ENCODE data around the gene AMBP. TPM values are rescaled to one million over a fixed set of nuclear protein-coding genes. Genes with fewer than 3 reads are reported as not detected.

The AMBP gene
- polyA plus RNA-seq (ENCODE audit: low read depth in 6 of 6) = not detected

DNA sequence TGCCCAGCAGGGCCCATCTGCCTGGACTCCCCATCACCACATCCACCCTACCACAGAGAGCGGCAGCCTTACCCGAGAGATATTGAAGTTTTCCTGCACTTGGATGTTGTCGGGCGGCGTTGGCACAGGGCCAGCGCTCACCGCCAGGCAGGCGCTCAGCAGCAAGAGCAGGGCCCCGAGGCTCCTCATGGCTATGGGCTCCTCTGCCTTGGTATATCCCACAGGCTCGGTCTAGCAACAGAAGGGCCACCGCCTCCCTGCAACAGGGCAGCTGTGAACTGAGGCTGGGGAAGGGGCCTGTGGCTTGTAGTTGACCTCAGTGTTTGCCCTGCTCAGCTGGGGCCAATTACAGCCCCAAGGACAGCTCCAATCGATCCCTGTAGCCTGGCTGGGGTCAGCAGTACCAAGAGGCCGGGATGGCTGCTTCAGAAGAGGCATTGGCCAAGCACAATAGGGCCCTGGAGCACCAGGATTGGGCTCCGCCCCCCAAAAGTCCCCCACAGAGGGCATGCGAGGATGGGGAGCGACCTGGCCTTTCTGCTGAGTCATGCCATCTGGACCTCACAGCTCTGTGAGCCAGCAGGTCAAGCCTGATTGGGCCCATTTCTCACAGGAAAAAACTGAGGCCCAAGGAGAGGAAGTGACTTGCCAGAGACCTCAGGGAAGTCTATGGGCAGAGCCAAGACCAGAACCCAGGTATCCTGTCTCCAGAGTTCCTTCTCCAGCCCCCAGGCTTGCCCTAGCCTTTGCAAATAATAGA, at the start of gene AMBP:
Gene AMBP, minus strand, starts transcription at position 280 of the 760 bp plus-strand sequence. Its CDS starts 91 bp downstream, at position 189.
- Mint-ChIP-seq H3K4me1 (peaks cover 0 to 4% (median 4%) of the 10 kb centered on the region in 3 donors), H3K27ac (peak within 1 kb of the TSS in 1 of 6 donors; percentile 16), H3K36me3 (peaks cover 0 to 7% of the 10 kb centered on the region in 2 donors), H3K4me3 (peak within 1 kb of the TSS in 1 of 8 donors; percentile 12), H3K9me3 (peaks cover 0 to 4% (median 0%) of the 10 kb centered on the region in 7 donors), H3K27me3 (peaks cover 16 to 36% (median 30%) of the 10 kb centered on the region in 3 donors)
- DNase-seq (no peak), ATAC-seq (ENCODE audit: low read depth in 2 of 2) (no peak)

DNA sequence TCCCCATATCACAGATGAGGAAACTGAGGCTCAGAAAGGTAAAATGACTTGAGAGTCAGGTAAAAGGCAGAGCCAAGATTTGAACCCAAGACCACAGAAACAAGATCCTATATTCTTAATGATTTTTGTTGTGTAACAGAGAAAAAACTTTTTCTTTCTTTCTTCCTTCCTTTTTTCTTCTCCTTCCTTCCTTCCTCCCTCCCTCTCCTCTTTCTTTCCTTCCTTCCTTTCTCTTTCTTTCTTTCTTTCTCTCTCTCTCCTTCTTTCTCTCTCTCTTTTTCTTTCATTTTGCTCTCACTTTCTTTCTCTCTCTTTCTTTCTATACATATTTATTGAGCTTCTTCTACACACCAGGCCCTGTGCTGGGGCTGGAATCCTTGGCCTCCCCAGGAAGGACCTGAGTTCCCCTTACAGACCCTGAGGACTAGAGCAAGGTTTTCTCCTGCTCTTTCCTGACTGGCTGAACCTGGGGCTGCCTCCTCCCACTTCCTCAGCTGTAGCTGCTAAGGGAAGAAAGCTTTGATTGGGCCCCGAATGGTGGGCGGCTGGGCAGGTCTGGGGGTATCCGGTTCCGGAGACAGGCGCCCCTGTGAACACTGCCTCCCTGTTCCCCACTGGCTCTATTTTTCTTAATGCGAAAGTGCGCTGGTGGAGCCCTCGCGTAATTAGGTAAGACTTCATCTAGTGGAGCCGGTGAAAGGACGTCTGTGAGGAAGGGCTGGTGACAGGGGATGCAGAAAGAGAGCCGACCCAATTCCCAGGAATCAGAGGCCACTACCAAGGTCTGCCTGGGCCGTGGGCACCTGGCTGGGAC, 48.4 kb upstream of the AMBP start:
- no peak overlapping the region for H3K4me3 Mint-ChIP-seq
- DNase-seq (no peak), ATAC-seq (ENCODE audit: low read depth in 2 of 2) (no peak)
- H3K4me1 Mint-ChIP-seq = no peaks in the 10 kb centered on the region
- no peak overlapping the region for H3K27ac Mint-ChIP-seq
- H3K36me3 Mint-ChIP-seq = peaks cover 12 to 15% of the 10 kb centered on the region in 2 donors
- peaks cover 34 to 61% (median 58%) of the 10 kb centered on the region in 3 donors for H3K27me3 Mint-ChIP-seq
- peaks cover 5 to 27% (median 10%) of the 10 kb centered on the region in 7 donors for H3K9me3 Mint-ChIP-seq

DNA sequence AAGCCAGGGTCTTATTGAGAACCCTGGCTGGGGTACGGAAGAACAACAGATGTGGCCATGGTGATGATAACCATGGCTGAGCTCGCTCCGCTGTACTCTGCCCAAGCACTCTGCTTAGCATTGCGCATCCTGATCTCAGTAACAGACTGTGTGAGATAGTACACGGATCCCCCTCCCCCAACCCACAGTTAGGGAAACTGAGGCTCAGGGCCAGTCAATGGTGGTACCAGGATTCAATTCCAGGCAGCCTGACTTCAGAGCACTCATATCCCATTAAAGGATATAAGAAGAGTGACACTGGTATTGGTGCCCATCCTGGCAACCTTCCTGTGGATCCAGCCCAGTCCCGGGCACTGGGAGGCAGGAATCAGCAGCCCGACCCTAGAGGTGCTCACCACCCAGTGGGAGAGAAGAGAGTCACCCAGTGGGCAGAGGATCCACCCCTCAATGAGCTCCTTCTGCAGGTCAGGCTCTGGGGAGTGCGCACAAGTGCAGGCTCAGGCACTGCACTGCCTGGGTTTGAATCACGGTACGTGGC, 47.4 kb upstream of the AMBP start:
- no peak for DNase-seq
- H3K4me3 Mint-ChIP-seq = no peak overlapping the region
- H3K27me3 Mint-ChIP-seq = peaks cover 35 to 60% (median 59%) of the 10 kb centered on the region in 3 donors
- no peak overlapping the region for H3K27ac Mint-ChIP-seq
- peaks cover 5 to 27% (median 11%) of the 10 kb centered on the region in 7 donors for H3K9me3 Mint-ChIP-seq
- no peak for ATAC-seq (ENCODE audit: low read depth in 2 of 2)
- H3K4me1 Mint-ChIP-seq = no peaks in the 10 kb centered on the region
- peaks cover 12 to 15% of the 10 kb centered on the region in 2 donors for H3K36me3 Mint-ChIP-seq

DNA sequence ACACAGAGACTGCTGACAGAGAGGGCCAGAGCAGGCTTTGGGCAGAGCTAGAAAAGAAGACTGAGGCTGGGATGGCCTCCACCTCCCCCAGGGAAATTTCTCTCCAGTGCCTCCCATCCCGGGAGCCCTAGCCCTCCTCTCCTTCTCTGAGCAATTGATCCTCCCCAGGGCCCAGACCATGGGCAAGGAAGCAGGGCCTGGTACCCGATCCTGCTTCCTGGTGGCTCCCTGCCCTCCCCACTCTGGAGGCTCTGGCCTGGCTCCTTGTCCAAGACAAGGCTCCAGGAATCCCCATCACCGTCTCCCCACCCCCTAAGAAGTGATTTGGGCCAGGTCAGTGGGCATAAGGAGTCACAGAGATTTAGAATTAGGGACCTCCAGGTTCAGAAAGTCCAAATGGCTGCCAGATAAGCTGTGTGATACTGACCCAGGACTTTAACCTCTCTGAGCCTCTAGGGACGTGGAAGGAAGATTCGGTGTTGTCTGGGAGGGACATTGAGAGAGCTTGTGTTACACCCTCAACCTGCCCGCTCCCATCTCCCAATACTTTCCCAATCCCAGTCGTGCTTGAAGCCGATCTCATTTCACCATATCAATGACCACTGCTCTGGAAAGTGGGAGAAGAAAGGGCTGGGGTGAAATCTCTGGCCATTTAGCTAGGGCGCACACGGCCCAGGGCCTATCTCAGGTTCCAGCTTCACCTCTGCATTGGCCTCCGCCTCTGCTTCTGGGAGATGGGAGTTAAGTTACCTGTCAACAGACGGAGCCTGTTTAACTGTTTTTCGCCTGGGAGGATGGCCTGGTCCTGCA, 46.8 kb upstream of the AMBP start:
- Mint-ChIP-seq H3K4me3 (no peak overlapping the region), H3K27ac (peak overlapping the region in 1 of 6 donors; percentile 89), H3K36me3 (peaks cover 12 to 15% of the 10 kb centered on the region in 2 donors), H3K27me3 (peaks cover 30 to 57% (median 54%) of the 10 kb centered on the region in 3 donors), H3K4me1 (no peaks in the 10 kb centered on the region), H3K9me3 (peaks cover 5 to 27% (median 11%) of the 10 kb centered on the region in 7 donors)
- DNase-seq (no peak), ATAC-seq (ENCODE audit: low read depth in 2 of 2) (no peak)

DNA sequence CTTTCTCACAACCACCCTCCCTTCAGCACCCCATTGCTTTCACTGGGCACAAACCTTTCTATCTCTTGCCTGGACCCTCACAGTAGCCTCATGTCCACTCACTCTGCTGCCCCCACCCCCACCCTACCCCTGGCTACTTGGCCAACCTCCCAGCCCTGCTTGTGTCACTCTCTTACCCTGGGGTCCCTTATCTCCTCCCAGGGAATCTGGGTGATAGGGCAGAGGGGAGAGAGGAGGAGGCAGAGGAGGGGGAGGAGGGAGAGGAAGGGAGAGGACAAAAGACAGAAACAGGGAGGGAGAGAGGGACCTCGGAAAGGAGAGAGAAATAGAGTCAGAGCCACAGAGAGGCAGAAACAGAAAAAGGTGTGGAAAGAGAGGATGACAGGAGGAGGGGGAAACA, 46.0 kb upstream of the AMBP start:
- ATAC-seq (ENCODE audit: low read depth in 2 of 2) (no peak), DNase-seq (no peak)
- Mint-ChIP-seq H3K27ac (peak overlapping the region in 1 of 6 donors; percentile 89), H3K27me3 (peaks cover 26 to 54% (median 49%) of the 10 kb centered on the region in 3 donors), H3K4me1 (no peaks in the 10 kb centered on the region), H3K9me3 (peaks cover 5 to 27% (median 11%) of the 10 kb centered on the region in 7 donors), H3K36me3 (peaks cover 12 to 15% of the 10 kb centered on the region in 2 donors), H3K4me3 (no peak overlapping the region)

DNA sequence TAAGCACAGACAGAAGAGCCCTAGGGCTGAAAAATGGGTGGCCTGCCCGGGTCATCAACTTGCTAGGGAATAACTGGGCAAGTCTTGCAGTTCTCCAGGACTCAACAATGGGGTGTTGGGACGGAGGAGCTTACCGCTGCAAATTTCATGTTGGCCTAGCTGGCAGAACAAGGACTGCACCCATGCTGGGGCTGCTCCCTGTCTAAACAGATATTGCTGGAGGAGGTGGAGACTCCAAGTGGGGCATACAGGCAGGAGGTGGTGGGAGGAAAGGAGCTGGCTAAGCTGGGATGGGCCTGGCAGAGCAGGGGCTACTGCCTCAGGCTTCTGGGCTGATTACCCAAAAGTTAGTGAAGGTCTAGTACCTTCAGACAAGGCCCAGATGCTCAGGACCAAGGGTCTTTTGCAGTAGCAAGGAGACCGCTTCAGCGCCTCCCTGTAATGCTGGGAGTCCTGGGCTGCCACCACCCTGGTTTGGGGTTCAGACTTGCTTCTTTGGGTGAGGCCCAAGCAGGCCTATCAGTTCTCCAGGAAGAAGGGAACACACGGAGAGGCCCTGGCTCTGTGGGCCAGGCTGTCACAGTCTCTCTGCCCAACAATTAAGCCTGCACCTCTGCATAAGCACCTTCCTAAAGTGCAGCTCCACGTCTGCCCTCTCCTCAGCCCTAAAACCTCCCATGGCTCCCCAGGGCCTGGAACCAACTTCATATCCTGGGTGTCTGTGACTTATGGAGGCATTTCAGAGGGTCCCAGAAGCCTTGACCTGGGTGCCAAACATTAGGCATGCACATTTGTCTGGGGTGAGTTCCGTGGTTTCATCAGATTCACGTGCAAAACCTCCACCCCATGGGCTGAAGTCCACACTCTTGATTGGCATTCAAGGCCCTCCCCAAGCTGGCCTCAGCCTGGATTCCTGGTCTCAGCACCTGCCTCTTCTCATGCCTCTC, 45.2 kb upstream of the AMBP start:
- no peak overlapping the region for H3K4me3 Mint-ChIP-seq
- ATAC-seq (ENCODE audit: low read depth in 2 of 2) (no peak), DNase-seq (no peak)
- H3K9me3 Mint-ChIP-seq = peaks cover 4 to 18% (median 11%) of the 10 kb centered on the region in 7 donors
- no peak overlapping the region for H3K27ac Mint-ChIP-seq
- H3K27me3 Mint-ChIP-seq = peaks cover 23 to 53% (median 49%) of the 10 kb centered on the region in 3 donors
- peaks cover 10 to 14% of the 10 kb centered on the region in 2 donors for H3K36me3 Mint-ChIP-seq
- no peaks in the 10 kb centered on the region for H3K4me1 Mint-ChIP-seq

DNA sequence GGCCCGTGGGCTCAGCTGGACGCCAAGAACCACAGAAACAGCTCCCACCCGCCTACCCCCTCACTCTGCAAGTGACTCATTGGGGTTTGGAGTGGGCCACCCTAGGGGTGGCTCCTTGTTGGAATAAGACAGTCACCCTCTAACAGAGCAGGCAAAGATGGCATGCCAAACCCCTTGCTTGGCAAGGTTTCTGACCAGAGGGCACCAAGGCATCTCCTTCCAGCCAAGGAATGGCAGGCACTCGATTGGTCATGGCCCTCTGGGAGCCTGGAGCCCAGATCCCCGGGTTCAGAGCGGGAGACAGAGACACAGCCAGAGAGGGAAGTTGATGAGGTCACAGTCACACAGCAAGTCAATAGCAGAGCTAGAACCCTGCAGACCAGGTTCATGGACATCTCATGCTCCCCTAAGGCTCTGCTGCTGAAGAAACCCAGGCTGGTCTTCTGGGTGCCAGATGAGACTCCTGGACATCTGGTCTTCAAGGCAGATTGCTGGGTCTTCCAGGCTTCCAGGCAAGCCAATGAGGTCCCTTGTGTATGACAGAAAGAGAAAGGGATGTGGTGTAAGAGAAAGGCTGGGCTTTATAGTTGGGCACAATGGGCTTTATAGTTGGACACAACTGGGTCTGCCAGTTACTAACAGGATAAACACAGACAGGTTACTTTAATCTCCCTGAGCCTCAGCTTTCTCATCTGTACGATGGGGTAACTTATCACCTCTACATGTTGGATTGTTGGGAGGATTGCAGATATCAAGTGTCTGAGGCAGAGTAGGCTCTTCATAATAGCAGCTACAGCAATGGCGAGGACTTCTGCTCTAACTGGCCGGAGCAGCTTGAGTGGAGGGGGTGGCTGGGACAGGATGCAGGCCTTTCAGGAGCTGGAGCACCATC, 44.3 kb upstream of the AMBP start:
- Mint-ChIP-seq H3K4me3 (no peak overlapping the region), H3K27me3 (peaks cover 23 to 55% (median 49%) of the 10 kb centered on the region in 3 donors)
- DNase-seq = no peak

DNA sequence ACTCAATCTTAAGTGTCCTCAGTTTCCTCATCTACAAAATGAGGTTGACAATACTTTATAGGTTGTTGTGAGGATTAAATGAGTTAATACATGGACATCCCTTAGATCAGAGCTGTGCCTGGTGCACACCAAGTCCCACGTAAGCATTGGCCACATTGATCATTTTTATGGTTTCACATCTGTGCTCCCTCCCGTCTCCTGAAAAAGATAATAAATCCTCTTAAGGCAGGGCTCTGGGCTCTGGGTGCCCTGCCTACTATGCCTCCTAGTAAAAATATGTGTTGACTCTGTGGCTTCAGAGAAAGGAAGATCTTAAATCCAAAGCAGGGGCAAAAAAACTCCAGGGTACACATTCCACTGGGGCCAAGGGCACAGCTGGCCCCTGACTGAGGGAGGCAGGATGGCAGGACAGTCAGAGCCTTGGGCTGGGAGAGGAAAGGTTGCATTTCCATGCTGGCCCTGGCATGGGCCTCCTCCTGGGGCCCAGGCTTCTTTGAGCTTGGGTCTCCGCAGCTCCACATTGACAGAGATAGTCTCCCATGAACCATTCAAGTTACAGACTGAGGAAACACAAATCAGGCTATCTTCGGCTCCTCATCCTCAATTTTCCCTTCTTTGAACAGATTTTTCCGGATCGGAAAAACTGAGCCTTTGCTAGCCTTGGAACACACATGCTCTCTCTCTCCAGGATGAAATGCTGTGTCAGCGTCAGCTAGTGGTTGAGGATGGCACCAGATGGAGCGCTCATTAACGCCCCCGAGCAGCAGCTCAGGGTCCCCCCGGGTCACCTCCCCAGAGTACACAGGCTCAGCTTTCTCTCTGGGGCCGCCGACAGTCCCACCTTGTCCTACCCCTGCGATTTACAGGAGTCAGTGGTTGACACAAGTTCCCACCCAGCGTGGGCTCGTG, 43.4 kb upstream of the AMBP start:
- no peak overlapping the region for H3K4me3 Mint-ChIP-seq
- no peak overlapping the region for H3K27ac Mint-ChIP-seq
- H3K9me3 Mint-ChIP-seq = peaks cover 0 to 5% (median 0%) of the 10 kb centered on the region in 7 donors
- DNase-seq = no peak
- H3K36me3 Mint-ChIP-seq = no peaks in the 10 kb centered on the region
- no peaks in the 10 kb centered on the region for H3K4me1 Mint-ChIP-seq
- ATAC-seq (ENCODE audit: low read depth in 2 of 2) = no peak
- H3K27me3 Mint-ChIP-seq = peaks cover 23 to 49% (median 44%) of the 10 kb centered on the region in 3 donors

More for the DNA sequence above, 44.3 kb upstream of the AMBP start:
- no peak overlapping the region for H3K27ac Mint-ChIP-seq
- no peak for ATAC-seq (ENCODE audit: low read depth in 2 of 2)
- H3K36me3 Mint-ChIP-seq = peaks cover 1 to 5% of the 10 kb centered on the region in 2 donors
- H3K4me1 Mint-ChIP-seq = no peaks in the 10 kb centered on the region
- peaks cover under 1 to 9% (median 2%) of the 10 kb centered on the region in 7 donors for H3K9me3 Mint-ChIP-seq

DNA sequence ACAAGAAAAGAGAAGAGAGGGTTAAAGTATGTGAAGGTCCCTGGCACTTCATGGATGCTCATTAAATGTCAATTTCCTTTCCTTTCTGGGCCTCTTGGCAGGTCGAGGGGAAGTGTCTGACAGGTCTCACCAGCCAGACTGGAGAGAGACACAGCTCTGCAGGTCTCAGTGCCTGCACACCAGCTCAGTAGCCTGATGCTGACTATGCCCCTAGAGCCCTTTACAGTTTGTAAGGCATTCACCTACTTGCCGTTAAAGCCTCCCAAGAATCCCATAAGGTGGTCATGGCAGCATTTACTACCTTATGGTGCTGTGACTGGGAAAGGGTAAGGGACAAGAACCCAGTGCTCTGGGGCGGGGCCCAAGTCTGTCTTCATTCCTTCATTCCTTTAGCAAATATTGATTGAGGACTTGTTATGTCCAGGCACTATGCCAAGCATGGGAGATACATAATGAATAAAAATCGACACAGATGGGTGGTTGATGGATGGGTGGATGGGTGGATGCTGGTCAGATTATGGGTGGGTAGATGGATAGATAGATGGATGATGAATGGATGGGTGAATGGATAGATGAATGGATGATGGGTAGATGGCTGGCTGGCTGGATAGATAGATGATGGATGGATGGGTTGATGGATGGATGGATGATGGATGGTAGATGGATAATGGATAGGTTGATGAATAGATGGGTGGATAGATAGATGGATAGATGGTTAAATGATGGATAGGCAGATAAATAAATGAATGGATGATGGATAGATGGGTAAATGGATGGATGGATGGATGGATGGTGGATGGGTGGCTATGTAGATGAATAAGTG, 42.3 kb upstream of the AMBP start:
- H3K27me3 Mint-ChIP-seq = peaks cover 23 to 43% (median 38%) of the 10 kb centered on the region in 3 donors
- H3K9me3 Mint-ChIP-seq = peaks cover 0 to 5% (median 0%) of the 10 kb centered on the region in 7 donors
- H3K36me3 Mint-ChIP-seq = no peaks in the 10 kb centered on the region
- peak overlapping the region in 2 of 6 donors; percentile 22 to 44 for H3K27ac Mint-ChIP-seq
- no peaks in the 10 kb centered on the region for H3K4me1 Mint-ChIP-seq
- DNase-seq (no peak), ATAC-seq (ENCODE audit: low read depth in 2 of 2) (no peak)
- H3K4me3 Mint-ChIP-seq = peak overlapping the region in 1 of 8 donors; percentile 57

Measured in naive B cell (primary cell).